ENCODE measurements around the gene PLEKHJ1.

- TF ChIP-seq CTCF (IDR thresholded peaks at IDR 0.05), result no peak
- TF ChIP-seq POLR2A (IDR thresholded peaks at IDR 0.05), result no peak
- no peak for TF ChIP-seq POLR2AphosphoS5 (IDR thresholded peaks at IDR 0.05)
These were observed 140 bp downstream of the PLEKHJ1 start for GRCh38 chr19:2236064-2236313.
